Cardiac fibroblast (primary cell): Measurements from ENCODE around the gene TIMP2.
A peak's percentile ranks its signal among the peaks of the same experiment; 100 is the strongest.
"Not testable (repeated sequence)": the region's sequence is repeated elsewhere in the genome, so short reads cannot be mapped to it uniquely, and the experiment has no call there.

Experiments
- DNase-seq, 2 donors: peaks; one replicate each; pipeline versions ENCODE4 v3.0.0 to v3.0.0-alpha.2; 2010; ENCODE audit warnings: low read depth in 2 of 2
- H3K4me3 ChIP-seq, 2 donors: replicated peaks in 1 of 2; 1 replicate in 1 of 2; 2 replicates in 1 of 2; pipeline ENCODE4 v1.5.1; 2011; ENCODE audit warnings: low read depth in 2 of 2, low read length in 2 of 2, mild to moderate bottlenecking in 2 of 2, moderate library complexity in 1 of 2
- CTCF ChIP-seq: IDR thresholded peaks from one replicate; pipeline ENCODE4 v1.5.1; 2011; ENCODE audit warnings: low read depth, mild to moderate bottlenecking, low read length, inconsistent platforms

TIMP2 gene

GRCh38 chr17:78883089-78883532, 42.1 kb downstream of the TIMP2 start:
- peak; percentile 81 to 91 for DNase-seq
- peak overlapping the region; percentile 22 to 39 for H3K4me3 ChIP-seq
- no peak for TF ChIP-seq CTCF

- TF ChIP-seq CTCF: no peak
- H3K4me3 ChIP-seq: no peak overlapping the region
- no peak for DNase-seq
These were observed 42.6 kb downstream of the TIMP2 start for GRCh38 chr17:78882540-78883088.

- peak overlapping the region in 1 of 2 donors; percentile 28 for H3K4me3 ChIP-seq
- no peak for TF ChIP-seq CTCF
- DNase-seq: peak; percentile 93 to 97
These were observed 45.5 kb downstream of the TIMP2 start for GRCh38 chr17:78879635-78880186.

- no peak for TF ChIP-seq CTCF
- peak overlapping the region; percentile 2 to 21 for H3K4me3 ChIP-seq
- no peak for DNase-seq
These were observed 46.2 kb downstream of the TIMP2 start for GRCh38 chr17:78878871-78879527.

- TF ChIP-seq CTCF: no peak
- H3K4me3 ChIP-seq: no peak overlapping the region
- no peak for DNase-seq
These were observed 46.9 kb downstream of the TIMP2 start for GRCh38 chr17:78878261-78878660.

- not testable (repeated sequence) for DNase-seq, H3K4me3 ChIP-seq
These were observed 48.2 kb downstream of the TIMP2 start for GRCh38 chr17:78876954-78877517.

GRCh38 chr17:78876094-78876597, 49.0 kb downstream of the TIMP2 start:
- no peak overlapping the region for H3K4me3 ChIP-seq
- no peak for TF ChIP-seq CTCF
- DNase-seq: no peak
